GOT3 (cell line): ENCODE results near the gene ELAPOR1.

Experiments
- DNase-seq: peaks from one replicate; lab custom pipeline; 2025; ENCODE audit warnings: mixed read lengths; lab: John Stamatoyannopoulos, UW

The ELAPOR1 gene, protein sequence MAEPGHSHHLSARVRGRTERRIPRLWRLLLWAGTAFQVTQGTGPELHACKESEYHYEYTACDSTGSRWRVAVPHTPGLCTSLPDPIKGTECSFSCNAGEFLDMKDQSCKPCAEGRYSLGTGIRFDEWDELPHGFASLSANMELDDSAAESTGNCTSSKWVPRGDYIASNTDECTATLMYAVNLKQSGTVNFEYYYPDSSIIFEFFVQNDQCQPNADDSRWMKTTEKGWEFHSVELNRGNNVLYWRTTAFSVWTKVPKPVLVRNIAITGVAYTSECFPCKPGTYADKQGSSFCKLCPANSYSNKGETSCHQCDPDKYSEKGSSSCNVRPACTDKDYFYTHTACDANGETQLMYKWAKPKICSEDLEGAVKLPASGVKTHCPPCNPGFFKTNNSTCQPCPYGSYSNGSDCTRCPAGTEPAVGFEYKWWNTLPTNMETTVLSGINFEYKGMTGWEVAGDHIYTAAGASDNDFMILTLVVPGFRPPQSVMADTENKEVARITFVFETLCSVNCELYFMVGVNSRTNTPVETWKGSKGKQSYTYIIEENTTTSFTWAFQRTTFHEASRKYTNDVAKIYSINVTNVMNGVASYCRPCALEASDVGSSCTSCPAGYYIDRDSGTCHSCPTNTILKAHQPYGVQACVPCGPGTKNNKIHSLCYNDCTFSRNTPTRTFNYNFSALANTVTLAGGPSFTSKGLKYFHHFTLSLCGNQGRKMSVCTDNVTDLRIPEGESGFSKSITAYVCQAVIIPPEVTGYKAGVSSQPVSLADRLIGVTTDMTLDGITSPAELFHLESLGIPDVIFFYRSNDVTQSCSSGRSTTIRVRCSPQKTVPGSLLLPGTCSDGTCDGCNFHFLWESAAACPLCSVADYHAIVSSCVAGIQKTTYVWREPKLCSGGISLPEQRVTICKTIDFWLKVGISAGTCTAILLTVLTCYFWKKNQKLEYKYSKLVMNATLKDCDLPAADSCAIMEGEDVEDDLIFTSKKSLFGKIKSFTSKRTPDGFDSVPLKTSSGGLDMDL

DNA sequence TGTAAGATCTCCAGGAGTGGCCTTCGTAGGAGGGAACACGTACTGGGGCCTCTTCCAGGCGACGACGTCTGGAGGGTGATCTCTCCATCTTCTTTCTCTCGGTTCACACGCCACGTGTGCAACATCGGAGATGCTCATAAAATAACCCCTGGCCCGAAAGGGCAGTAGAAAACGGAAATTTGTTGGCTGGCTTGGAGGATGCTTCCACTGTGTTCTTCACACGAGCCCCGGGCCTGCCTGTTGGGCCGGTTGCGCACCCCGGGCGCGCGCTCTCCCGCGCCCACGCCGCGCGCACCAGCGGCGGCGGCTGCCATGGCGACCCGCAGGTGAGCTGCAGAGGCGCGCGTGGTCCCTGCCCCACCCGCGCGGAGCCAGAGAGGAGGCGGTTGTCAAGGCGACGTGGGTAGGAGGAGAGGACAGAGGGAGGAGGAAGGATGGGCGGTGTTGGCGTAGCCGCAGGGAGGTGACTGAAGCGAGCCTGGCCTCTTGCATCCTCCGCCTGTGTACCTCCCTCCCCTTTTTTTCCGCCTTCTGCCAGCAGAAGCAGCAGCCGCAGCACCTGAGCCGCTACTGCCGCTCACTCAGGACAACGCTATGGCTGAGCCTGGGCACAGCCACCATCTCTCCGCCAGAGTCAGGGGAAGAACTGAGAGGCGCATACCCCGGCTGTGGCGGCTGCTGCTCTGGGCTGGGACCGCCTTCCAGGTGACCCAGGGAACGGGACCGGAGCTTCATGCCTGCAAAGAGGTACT lies at the start of gene ELAPOR1:
ELAPOR1 (plus strand) TSS at position 526 of the 752 bp plus-strand sequence; CDS start at position 595, 69 bp downstream.
- no peak for DNase-seq

DNA sequence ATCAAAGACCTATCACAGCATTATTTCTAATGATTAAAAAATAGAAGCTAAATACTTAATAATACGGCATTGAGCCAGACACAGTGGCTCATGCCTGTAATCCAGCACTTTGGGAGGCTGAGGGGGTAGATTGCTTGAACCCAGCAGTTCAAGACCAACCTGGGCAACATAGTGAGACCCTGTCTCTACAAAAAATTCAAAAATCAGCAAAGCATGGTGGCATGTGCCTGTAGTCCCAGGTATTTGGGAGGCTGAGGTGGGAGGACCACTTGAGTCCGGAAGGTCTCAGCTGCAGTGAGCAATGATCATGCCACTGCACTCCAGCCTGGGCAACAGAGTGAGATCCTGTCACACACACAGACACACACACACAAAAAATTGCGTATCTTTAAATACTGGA lies 48.8 kb upstream of the ELAPOR1 start:
- no peak for DNase-seq

GRCh38 chr1:109067883-109068282 lies 46.0 kb upstream of the ELAPOR1 start:
- DNase-seq: no peak

DNA sequence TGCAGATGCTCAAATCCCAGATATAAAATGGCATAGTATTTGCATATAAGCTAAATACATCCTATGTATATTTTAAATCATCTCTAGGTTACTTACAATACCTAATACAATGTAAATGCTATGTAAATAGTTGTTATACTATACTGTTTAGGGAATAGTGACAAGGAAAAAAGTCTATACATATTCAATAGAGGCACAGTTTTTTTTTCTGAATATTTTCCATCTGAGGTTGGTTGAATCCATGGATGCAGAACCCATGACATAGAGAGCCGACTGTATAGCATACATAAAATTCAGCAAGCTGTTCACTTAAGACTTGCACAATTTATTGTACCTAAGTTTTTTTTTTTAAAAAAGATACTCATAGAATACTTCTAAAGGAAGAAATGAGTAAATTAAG lies 44.6 kb upstream of the ELAPOR1 start:
- no peak for DNase-seq

DNA sequence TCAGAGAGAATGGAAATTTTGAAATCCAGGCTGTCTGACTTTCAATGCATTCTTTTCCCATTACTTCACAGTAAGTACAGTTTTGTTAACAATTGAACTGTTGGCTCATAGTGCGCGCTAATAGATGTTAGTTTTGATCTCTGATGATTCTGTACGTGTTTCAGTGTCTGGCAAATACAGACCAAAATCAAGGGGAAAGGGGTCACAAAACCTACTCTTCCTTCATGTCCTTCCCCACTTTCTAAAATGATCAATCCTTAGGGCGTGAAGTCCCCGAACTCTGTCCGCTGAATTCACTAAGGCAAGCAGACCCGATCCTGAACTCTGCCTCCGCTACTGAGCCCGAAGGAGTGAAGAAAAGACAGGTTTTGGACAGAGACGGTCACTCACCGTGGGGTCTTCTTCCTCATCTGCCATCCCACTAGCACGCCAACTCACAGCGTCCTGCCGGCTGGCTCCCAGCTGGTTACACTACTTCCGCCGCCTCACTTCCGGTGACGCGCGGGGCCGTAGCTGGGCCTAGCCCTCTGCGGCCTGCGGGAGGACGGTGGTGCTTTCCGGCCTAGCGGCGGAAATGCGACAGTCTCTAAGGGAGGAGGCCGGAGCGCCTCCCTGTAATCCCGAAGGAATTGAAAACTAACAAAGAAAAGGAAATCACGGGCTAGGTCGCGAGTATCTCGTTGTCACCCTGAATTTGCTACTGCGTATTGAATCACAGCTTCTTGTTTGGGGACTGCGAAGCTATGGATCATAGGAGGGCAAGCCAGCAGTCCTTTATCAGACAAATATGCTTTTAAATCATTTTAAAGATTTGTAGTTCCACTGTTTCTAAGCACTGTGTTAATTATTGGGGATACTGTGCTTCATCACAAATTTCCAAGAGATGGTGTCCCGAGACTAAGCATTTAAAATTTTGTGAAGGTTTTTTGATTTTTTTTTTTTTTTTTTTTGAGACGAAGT lies 38.1 kb upstream of the ELAPOR1 start, which contains the start of gene TAF13:
TAF13 (minus strand) TSS at position 473 of the 960 bp plus-strand sequence; CDS start at position 417, 56 bp downstream.
- peak; percentile 67 for DNase-seq

GRCh38 chr1:109078317-109078716 lies 35.6 kb upstream of the ELAPOR1 start:
- DNase-seq: no peak

DNA sequence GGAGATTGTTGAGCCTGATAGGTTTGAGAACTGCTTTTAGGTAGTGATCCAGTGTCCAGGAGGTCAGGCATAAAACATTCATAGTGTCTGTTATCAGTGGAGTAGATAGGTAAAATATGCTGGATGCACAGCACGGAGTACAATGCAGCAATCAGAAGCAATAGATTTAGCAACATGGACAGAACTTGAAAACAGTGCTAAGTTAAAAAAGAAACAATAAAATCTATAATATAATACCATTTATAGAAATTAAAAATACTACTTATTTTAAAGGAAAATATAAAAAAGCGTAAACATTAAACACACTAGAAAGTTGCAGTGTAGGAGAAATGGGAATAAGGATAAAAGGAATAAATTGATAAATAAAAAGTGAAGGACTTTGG lies 34.7 kb upstream of the ELAPOR1 start:
- no peak for DNase-seq

GRCh38 chr1:109080441-109081082 lies 33.4 kb upstream of the ELAPOR1 start:
- DNase-seq: no peak

- DNase-seq: no peak
Observed at GRCh38 chr1:109083501-109083900, 30.4 kb upstream of the ELAPOR1 start.

DNA sequence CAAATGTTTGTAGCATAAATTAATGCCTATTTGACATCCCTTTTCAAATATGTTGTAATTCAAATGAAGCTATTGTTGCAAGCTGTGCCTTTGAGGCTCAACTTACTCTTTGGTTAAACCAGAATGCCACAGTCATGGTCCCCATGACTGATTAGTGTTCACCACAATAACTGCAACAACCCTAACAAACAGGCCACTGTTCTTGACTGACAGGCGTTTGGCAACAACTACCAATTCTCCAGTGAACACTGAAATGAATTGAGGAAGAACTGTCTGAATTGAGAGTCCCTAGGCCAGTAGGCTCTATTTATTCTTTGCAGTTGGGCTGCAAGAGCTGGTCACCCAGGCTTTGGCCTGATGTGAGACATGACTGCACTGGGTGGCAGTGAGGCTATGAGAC lies 30.0 kb upstream of the ELAPOR1 start:
- no peak for DNase-seq

GRCh38 chr1:109084563-109085517 lies 29.1 kb upstream of the ELAPOR1 start:
- DNase-seq: no peak

GRCh38 chr1:109089242-109090015 lies 24.5 kb upstream of the ELAPOR1 start:
- no peak for DNase-seq

DNA sequence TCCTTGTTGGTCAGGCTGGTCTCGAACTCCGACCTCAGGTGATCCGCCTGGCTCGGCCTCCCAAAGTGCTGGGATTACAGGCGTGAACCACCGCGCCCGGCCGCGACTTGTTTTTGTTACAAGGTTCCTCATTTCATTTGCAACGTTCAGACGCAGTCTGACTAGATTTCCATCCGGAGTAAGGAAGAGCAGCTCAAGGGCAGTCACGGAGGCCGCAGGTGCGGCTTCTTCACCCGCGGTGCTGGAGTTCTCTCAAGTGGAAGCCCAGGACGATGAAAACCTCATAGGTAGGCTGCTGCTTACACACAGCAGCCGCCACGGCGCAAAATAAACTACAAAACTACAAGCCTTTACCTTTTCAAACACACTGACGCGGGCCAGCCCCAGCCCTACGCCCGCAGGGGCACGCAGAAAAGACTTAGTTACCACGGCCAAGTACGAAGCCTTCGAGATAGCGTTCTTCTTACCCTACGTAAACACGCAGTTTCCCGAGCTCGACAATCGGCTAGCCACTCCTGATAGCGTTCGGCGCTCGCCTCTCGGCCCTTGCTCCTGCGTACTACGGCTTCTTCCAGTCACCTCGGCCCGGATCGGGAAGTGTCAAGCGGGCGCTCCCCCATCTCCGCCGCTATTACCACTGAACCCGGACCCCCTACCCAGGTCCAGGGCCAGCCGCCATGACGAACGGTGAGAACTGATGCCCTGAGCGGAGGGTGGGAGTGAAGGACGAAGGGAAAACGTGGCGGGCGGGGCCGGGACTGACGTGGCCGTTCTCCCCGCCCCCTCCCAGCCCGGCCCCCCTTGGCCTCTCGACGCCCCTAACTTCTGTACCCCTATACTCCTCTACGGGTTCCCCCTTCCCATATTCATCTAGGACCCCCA lies 23.5 kb upstream of the ELAPOR1 start, which contains the start of gene TMEM167B:
TMEM167B (plus strand) TSS at position 569 of the 882 bp plus-strand sequence; CDS start at position 678, 109 bp downstream.
- peak; percentile 21 for DNase-seq

DNA sequence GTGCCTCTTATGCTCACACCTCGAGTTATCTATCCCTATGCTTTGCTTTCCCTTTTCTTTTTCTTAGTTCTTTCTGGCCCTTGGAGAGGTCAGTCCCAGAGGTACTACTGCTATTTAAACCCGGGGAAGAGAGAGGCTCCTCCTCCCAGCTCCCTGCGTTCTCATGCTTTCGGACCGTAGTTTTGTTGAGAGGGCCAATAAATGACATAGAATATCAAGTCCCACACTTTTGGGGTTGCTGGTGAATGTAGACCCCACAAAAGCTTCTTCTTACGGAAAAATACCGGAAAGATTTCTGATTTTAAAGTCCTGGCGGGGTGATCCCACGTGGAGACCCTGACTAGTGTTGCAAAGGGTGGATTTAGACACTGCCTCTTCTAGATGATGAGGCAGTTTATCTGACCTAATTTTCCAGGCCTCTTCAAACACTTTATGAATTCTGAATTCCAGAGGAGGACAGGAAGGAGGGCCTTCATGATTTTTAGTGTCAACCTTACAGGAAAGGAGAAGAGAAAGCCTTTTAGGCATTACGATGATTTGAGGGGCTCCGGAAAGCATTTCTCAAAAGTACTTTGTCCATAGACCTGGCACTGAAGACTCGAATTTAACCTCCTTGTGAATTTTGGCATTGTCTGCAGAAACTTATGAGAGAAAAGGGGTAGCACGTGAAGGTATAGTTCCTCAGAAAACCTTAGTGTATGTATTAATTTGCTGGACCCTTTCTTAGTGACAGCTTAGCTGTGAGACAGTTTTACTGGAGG lies 22.7 kb upstream of the ELAPOR1 start:
- no peak for DNase-seq

- DNase-seq: no peak
Observed at GRCh38 chr1:109091839-109092193, 22.1 kb upstream of the ELAPOR1 start.

GRCh38 chr1:109094377-109094803 lies 19.5 kb upstream of the ELAPOR1 start:
- DNase-seq: no peak
